Hepatic stellate cell (primary cell): ENCODE measurements around the gene GRAMD4.

Experiments used
- DNase-seq: peaks from one replicate; pipeline ENCODE4 v3.0.0; 2011; ENCODE audit warnings: low spot score

The GRAMD4 gene

GRCh38 chr22:46723882-46724281 lies 103.7 kb downstream of the GRAMD4 start:
- DNase-seq, result no peak

- no peak for DNase-seq
Observed at GRCh38 chr22:46725096-46725495, 104.9 kb downstream of the GRAMD4 start.

GRCh38 chr22:46726066-46726985 lies 106.1 kb downstream of the GRAMD4 start:
- DNase-seq, result no peak

GRCh38 chr22:46726986-46727317 lies 106.8 kb downstream of the GRAMD4 start:
- DNase-seq, result no peak

GRCh38 chr22:46727813-46728364 lies 107.7 kb downstream of the GRAMD4 start:
- DNase-seq, result no peak

- no peak for DNase-seq
Observed at GRCh38 chr22:46728470-46728869, 108.3 kb downstream of the GRAMD4 start.
